HG03280 (cell line): ENCODE data around the gene STAT1.
"Not testable (repeated sequence)": the region's sequence is repeated elsewhere in the genome, so short reads cannot be mapped to it uniquely, and the experiment has no call there.

Source experiments
- ATAC-seq: cut with Tn5 transposase; IDR thresholded peaks from one replicate; pipeline ENCODE4 v1.9.1; 2021; ENCODE audit warnings: mild to moderate bottlenecking, moderate library complexity; ENCODE audit not compliant: unreplicated experiment

Gene STAT1

GRCh38 chr2:190965580-190966222 is 48.3 kb downstream of the STAT1 start:
- no peak for ATAC-seq

- no peak for ATAC-seq
These were observed 49.7 kb downstream of the STAT1 start for GRCh38 chr2:190964170-190964795.

- no peak for ATAC-seq
These were observed 50.9 kb downstream of the STAT1 start for GRCh38 chr2:190963088-190963487.

DNA sequence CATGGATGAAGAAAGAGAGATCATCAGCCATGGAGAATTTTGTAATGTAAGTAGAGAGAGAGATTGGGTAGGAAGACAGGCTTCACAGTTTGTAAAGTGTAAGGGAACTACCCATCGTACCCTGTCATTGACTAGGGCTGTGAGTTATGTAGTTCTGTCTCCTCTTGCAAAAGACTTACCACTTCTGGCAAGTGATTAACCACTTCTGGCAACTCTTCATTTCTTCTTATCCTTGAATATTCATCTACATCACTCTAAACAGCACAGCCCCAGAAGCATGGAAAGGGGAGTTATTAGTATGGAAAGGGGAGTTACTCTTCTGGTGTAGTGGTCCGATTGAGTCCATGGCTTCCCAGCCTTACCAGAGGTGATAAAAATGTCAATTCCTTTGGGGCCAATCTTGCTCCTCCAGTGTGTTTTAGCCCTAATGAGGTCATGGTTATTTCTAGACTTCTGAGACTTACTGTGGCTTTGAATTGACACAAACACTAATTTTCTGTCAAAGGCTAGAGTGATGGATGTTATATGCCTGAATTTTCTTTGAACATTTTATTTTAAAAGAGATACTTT is 52.0 kb downstream of the STAT1 start:
- no peak for ATAC-seq

DNA sequence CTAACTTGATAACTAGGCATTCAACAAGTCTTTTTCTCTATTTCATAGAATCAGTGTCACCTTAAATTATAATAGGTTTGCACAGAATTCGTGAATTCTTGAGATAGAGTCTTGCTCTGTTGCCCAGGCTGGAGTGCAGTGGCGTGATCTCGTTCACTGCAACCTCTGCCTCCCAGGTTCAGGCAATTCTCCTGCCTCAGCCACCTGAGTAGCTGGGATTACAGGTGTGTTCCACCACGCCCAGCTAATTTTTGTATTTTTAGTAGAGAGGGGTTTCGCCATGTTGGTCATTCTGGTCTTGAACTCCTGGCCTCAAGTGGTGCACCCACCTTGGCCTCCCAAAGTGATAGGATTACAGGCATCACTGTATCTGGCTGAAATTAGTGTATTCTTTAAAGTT is 52.9 kb downstream of the STAT1 start:
- ATAC-seq, result not testable (repeated sequence)

- ATAC-seq, result no peak
These were observed 53.8 kb downstream of the STAT1 start for GRCh38 chr2:190959911-190960788.

DNA sequence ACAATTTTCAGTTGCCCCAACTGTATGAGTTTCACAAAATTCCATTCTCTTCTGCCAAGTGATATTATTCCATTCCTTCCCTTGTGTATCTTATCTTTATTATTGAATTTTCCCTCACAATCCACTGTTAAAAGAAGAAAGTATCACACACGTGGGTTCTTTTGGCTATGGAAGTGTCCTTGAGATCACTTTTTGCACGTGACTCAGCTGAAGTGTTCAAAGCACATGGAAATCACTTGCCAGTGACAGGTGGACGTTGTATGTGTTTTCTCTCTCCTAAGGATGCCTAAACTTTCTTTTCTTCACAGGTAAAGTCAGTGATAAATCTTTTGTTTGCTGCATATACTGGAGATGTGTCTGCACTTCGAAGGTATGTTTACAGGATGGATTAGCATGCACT is 60.7 kb downstream of the STAT1 start:
- no peak for ATAC-seq

GRCh38 chr2:190950566-190950991 is 63.4 kb downstream of the STAT1 start:
- ATAC-seq, result no peak

DNA sequence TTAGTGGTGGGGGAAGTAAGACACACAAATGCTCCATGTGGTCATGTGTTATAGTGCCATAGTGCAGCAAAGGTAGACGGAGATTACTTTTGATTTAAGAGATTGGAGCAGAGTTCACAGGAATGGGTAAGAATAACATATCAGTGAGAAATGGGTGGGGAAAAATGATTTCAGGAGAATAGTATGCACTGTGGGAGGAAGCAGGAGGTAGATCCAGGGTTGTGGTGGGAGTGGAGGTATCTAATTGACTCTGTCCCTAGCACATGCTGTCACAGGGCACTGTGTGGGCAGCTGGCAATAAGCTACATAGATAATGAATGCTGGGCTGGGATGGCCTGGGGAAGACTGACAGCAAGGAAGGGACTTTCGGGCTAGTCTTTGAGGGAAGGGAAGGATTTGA is 65.3 kb downstream of the STAT1 start:
- no peak for ATAC-seq

DNA sequence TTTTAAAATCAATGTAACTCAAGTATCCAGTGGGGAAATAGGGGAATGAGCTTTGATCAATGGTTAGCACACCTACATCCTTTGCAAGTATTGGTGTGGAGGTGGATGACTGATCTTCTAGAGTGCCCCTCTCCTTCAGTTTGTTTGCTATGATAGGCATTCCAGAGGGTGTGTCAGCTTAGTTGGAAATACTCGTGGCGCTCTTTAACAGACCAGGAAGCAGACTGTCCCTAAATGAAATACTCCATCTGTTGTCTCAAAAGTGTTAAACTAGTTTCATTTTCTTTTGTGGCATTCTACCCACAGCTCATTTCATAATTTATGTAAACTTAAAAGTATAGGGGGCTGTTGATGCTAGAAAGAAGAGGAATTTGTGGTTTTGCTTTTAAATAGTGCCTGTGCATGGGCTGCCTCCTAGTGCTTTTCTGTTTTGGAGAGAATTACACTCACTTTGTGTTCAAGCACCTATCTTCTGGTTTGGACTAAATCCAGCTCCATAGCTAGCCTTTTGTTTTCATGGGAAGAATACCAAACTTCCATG is 66.2 kb downstream of the STAT1 start:
- peak; percentile 62 for ATAC-seq

DNA sequence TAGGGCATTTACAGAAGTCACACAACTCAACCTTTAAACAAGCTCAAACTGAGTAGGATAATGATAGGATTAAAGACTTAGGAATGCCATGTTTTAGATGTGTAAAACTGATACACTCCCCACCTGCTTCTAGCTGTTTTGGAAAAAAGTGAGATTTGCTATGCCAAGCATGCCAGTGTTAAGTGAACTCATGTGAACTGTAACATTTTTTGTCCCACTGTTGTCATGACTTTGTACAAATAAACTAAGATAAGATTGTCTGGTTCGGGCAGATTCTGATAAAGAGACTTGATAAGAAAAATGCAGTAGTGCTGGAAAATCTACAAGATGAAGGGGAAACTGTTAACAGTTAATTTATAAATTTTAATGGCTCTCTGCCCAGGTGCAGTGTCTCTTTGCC is 66.8 kb downstream of the STAT1 start:
- ATAC-seq, result no peak

GRCh38 chr2:190943706-190944105 is 70.3 kb downstream of the STAT1 start:
- ATAC-seq, result no peak

DNA sequence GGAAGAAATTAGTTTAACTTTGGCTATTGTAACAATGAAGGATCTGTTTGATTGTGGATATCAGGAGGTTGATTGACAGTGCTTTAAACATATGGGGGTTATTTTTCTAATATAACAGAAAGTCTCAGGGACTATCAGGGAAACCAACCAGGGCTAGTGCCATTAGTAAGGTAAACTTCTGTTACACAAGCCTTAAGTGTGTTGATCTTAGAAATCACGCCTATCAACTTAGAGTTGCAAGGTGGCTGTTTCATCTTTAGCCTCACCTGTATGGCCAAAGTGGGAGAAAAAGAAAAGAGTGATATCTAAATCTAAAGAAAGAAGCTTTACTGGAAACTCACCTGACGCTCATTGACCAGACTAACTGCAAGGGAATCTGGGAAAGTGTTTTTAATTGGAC is 71.3 kb downstream of the STAT1 start:
- ATAC-seq, result no peak

DNA sequence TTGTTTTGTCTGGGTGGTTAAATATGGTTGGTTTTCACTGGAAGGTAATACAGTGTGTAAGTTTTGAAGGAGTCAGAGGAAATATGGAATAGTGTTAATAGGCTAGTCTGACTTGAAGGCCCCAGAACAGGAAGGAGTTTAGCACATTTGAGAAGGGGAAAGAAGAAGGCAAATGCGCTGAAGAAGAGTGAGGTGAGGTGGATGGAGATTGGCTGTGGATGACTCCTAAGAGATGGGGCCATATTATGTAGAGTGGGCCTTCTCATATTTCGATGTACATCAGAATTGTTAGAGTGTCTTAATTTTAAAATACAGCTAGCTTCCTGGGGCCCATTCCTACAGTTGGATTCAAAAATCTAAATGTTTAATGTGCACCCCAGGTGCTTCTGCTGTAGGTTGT is 72.4 kb downstream of the STAT1 start:
- ATAC-seq, result no peak

- ATAC-seq, result no peak
These were observed 73.5 kb downstream of the STAT1 start for GRCh38 chr2:190940454-190940853.

GRCh38 chr2:190938771-190939335 is 75.1 kb downstream of the STAT1 start:
- ATAC-seq, result no peak

GRCh38 chr2:190935054-190935453 is 78.9 kb downstream of the STAT1 start:
- no peak for ATAC-seq

DNA sequence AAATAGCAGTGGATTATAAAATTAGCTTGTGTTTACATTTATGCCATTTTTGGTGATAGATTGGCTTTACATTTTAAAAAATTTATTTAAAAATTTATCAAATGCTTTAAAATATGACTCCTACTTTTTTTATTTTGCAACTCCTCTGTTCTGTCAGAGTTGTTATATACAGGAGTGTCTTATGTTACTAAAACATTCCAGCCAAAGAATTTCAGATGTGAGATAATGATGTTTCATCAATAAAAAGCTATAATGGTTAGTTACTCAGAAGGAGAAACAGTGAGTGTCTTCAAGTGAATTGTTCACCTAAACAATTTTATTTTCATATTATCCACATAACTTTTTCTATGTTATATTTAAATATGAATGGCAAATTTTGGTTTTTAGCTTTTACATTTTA is 80.6 kb downstream of the STAT1 start:
- no peak for ATAC-seq

DNA sequence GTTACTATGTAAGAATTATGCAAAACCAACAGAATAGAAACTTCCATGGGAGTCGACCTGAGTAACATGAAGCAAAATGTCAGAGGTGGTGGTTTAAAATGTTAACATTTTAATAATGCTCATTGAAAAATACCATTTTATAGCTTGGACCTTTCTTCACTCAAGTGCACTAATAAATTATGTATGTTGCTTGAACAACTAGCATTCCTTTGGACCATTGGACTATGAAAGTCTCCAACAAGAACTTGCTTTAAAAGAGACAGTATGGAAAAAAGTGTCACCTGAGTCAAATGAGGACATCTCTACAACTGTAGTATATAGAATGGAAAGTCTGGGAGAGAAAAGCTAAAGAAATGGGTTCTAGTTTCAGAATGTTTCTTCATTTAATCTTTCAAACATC is 81.5 kb downstream of the STAT1 start:
- ATAC-seq, result no peak

- ATAC-seq, result no peak
These were observed 83.6 kb downstream of the STAT1 start for GRCh38 chr2:190930411-190930810.

GRCh38 chr2:190929919-190930318 is 84.1 kb downstream of the STAT1 start:
- no peak for ATAC-seq
